GM19438 (cell line): ENCODE measurements around the gene SH2D3C.
A peak's percentile ranks its signal among the peaks of the same experiment; 100 is the strongest.

Source experiments
- ATAC-seq: cut with Tn5 transposase; IDR thresholded peaks from one replicate; pipeline ENCODE4 v1.9.1; 2021; ENCODE audit warnings: low read depth; ENCODE audit not compliant: unreplicated experiment

Gene SH2D3C

GRCh38 chr9:127746959-127747569, 31.4 kb downstream of the SH2D3C start:
- no peak for ATAC-seq

DNA sequence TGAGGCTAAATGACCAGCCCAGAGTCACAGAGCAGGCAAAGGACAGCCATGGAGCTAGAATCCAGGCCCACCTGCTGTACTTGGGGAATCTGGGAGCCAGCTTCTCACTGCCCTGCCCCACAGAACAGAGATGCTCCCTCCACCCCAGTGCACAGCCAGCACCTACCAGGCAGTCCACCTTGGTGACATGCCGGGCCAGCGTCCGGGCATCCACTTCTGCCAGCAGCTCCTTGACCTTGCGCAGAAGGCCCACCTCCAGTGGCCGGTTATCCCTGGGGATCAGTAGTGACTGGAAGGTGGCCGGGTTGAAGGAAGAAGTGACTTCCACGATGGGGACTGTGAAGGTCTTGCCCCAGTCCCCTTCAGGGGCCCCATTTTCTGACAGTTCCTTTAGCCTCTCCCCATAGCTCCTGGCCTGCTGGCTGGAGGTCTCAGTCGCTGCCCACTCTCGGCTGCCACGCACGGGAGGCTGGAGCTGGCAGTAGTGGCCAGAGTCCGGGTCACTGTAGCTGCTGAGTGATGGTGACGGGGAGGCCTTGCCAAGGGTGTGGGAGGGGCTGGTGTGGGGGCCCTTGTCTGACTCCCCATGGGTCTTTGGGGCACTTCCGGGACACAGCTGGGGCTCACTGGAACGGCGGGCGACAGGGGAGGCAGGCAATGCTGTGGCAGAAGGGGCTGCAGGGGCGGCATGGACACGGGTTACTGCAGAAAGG, 33.9 kb downstream of the SH2D3C start:
- ATAC-seq: no peak

DNA sequence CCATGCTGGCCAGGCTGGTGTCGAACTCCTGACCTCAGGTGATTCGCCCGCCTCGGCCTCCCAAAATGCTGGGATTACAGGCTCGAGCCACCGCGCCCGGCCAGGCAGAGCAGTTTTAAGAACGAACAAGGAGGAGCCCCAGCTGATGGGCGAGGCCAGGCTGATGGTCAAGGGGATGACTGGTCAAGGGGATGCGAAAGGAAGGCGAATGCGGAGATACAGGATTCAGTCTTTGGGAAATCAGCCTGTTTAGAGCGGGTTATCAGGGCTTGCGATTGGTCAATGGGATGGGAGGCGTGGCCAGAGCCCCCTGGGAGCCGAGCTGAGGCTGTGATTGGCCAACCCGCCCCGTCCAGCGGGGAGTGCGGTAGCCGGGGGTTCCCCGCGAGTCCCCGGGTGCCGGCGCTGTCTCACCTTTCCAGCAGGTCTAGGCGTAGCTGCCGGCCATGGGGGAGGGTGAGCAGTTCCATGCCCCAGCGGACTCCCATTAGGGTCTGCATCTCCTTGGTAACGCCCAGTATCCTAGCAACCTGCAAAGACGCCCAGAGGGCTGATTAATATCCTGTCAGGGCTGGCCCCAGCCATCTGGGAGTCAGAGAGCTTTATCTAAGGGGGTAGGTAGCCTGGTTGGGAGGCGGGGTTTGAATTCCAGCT, 35.9 kb downstream of the SH2D3C start:
- ATAC-seq: no peak

- ATAC-seq: no peak
Observed at GRCh38 chr9:127741831-127742434, 36.5 kb downstream of the SH2D3C start.

DNA sequence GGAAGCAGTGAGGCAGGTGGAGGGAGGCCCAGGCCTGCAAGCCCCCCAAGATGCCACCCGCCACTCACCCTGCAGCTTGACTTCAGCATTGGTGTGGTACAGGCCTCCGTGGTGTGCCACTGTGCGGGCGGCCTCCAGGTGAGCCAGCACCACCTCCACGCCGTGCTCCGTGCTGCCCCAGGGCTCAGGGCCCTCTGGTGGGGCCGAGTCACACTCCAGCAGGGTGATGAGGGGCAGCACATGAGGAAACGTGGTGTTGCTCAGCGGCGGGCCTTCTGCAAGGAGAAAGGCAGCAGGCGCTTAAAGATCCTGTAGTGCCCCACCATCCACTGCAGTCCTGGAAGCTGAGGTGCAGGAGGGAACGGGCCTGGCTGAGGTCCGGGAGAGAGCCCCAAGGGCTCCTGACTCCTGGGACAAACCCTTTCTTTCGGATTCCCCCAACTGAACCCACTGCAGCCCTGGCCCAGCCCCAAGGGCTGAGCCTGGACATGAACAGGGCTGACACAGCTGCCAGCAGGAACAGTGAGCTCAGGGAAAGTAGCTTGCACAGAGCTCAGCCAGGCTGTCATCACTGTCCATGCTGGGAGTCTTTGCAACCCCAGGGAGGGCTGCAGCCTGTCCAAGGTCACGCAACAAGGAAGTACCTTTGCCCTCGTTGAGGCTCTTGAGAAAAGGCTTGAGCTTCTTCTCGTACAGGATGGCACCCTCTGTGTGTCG, 38.7 kb downstream of the SH2D3C start:
- no peak for ATAC-seq

DNA sequence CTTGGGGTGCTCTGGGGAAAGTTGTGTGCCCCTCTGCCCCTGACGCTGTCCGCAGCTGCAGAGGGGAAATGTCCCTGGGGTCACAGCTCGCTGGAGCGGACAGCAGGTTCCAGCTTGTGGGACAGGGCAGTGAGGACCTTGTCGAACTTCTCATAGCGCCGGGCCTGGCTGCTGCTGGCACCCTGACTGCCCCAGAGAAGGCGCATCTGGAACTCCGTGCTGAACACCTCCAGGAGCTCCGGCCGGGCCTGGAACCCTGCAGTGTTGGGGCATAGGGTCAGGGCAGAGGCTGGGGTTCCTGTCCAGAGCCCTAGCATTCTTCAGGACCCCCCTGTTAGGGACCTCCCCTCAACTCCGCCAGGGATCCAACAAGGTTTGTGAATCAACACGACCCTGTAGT, 39.8 kb downstream of the SH2D3C start:
- ATAC-seq: no peak

DNA sequence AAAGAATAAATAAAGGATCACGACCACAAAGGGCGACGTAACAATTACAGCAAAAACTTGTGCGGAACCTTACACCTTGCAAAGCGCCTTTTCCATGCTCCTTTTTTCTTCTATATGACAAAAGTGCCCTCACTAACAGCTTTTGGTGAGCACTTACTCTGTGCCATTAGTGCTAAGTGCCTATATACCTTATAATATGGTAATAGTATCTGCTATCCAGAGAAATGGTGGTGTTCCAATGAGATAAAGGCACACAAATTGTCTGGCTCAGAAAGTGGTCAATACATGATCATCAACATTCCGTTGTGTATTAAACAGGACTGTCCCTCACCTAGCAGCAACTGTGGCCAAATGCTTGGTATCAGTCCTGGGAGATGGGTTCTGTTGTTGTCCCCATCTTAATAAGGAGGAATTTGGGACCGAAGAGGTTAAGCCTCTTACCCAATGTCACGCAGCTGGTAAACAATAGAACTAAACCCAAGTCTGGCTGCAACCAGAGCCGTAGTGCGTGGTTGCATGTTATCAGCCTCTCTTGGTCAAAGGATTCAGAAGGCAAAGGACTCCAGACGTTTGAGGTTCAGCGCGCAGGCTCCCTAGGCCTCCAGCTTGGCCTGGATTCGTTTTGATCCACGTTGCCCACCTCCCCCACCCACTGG, 42.8 kb downstream of the SH2D3C start:
- no peak for ATAC-seq

DNA sequence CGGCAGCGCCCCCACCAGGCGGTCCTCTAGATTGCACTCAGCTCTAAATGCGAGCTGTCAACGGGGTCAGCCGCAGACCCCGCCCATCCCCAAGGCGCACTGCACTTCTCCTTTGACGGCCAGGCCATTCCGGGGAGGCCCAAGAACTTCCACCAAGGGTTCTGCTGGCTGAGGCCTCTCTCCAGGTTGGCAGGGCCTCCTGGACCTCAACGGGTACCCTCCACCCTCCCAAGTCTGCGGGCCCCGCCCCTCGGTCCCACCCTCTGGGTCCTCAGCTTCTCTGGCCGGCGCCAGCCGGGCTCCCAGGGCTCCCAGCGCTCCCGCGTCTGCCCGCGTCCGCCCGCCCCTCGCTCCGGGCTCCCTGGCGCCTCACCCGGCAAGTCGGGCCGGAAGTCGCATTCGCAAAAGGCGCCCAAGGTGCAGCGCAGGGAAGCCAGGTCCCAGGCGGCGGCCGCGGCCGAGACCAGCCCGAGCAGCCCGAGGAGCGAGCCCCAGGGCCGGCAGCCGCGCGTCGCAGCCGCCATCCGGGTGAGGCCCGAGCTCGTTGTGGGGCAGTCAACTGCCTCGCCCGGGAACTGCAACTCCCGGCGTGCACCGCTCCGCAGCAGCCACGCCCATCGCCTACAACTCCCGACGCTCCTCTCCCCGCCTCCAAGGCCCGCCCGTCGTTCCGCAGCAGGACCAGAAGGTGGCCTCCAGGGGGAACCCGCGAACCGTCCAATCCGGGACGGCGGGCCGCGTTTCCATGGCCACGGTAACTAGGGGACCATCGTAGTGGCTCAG, 43.5 kb downstream of the SH2D3C start, which contains the start of gene TOR2A:
Gene TOR2A (minus strand): TSS at position 548 of the 783 bp plus-strand sequence. CDS start 24 bp downstream, at position 524.
- ATAC-seq: peak; percentile 77

DNA sequence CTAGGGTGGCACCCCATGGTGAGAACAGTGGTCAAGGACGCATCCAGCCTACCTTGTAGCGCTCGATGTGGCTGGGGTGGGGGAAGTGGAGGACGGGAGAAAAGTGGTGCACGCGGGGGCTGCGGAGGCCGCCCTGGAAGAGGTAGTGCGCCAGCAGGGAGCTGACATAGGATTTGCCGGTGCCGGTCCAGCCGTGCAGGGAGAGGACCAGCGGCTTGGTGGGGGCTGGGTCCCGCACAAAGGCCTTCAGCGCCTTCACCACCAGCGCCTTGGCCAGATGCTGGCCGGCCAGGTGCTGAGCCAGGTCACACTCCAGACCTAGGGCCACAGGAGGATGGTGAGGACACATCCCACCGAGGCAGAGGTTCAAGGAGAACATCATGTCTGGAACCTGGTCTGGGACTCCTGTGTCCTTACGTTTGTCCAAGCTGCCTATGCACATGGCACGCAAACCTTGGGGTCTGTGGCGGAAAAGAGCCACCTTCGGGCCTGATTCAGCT, 44.2 kb downstream of the SH2D3C start:
- ATAC-seq: no peak

GRCh38 chr9:127733614-127734013, 44.9 kb downstream of the SH2D3C start:
- no peak for ATAC-seq

DNA sequence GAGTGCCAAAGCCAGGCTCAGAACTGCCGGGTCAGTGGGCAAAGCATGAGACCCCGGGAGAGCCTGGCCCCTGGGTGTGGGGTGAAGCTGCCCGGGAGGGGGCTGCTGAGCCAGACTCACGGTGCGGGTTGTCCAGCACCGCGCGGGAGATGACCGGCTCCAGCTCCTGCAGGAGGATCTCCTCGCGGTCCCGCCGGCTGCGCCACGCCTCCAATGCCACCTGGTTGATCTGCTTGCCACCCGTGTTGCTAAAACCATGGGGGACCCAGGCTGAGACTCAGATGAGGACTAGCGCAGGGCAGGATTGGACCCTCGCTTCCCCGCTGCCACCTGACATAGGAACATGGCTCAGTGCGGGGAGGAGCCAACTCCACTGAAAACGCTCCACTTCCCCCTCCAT, 46.0 kb downstream of the SH2D3C start:
- ATAC-seq: no peak

DNA sequence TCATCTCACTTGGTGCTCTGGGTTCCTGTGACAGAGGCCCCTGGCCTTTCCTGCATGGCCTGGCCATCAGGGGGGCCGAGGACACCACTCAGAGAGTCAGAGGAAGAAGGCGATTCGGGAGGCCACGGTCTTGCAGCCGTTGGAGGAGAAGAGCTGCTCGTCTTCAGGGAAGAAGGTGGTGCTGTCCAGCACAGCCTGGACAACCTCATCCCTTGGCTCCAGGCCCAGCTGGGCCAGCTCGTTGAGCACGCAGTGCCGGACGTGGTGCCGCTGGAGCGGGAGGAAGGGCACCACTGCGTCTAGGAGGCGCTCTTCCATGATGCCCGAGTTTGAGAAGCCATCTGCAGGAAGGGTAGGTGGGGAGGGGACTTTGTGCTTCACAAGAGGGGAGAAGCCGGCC, 46.5 kb downstream of the SH2D3C start:
- no peak for ATAC-seq

DNA sequence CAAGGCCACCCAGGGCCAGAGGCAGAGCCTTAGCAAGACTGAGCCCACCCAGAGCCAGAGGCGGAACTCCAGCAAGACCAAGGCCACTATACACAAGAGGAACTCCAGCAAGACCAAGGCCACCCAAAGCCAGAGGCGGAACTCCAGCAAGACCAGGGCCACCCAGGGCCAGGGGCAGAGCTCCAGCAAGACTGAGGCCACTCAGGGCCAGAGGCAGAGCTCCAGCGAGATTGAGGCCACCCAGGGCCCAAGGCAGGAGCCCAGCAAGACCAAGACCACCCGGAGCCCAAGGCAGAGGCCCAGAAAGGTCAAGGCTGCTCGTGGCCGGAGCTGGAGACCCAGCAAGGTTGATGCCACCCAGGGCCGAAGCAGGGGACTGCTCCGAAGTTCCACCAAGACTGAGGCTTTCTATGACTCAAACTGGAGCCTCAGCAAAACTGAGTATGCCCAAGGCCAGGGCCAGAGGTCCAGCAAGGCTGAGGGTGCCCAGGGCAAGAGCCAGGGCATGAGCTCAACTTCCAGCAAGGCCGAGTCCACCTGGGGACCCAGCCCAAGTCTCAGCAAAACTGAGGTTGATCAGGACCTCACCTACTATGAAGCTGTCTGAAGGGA, 47.6 kb downstream of the SH2D3C start:
- no peak for ATAC-seq

DNA sequence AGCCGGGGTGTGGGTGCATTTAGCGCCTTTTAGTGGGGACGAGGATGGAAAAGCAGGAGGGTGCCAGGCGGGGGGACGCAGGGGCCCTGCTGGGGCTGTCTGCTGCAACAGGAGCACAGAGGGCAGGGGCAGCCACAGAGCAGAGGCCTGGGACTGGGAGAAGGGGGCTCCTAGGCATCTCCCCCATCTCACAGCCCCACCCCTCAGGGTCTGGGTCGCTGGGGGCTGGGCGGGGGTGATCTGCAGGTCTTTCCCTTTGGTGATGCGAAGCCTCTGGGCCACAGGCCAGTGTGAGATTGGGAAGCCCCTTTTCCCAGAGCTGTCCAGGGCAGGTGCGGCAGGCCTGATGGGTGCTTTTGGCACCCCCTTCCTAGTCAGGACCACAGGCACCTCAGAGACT, 48.2 kb downstream of the SH2D3C start:
- no peak for ATAC-seq

- ATAC-seq: no peak
Observed at GRCh38 chr9:127729522-127730256, 48.8 kb downstream of the SH2D3C start.

GRCh38 chr9:127728808-127729207, 49.7 kb downstream of the SH2D3C start:
- no peak for ATAC-seq

GRCh38 chr9:127726871-127727270, 51.6 kb downstream of the SH2D3C start:
- ATAC-seq: no peak

GRCh38 chr9:127724012-127724411, 54.5 kb downstream of the SH2D3C start:
- ATAC-seq: no peak
